Esophagus muscularis mucosa (tissue), 3 donors: Measurements from ENCODE around the gene PDK4.

Source experiments
- CTCF ChIP-seq, 3 experiments: fragments of 200-600 bp in 2 of 3; fragments of 450-650 bp in 1 of 3; sonication (generic) in 2 of 3; IDR thresholded peaks; one replicate each; pipeline ENCODE4 v1.5.1; 2017 to 2019; ENCODE audit warnings: antibody characterized with exemption in 3 of 3, mild to moderate bottlenecking in 2 of 3, moderate library complexity in 1 of 3
- POLR2AphosphoS5 ChIP-seq, 2 donors: sonication (generic); formaldehyde crosslinking; IDR thresholded peaks; one replicate each; pipeline ENCODE4 v1.6.1; 2017; ENCODE audit warnings: antibody characterized with exemption in 2 of 2

DNA sequence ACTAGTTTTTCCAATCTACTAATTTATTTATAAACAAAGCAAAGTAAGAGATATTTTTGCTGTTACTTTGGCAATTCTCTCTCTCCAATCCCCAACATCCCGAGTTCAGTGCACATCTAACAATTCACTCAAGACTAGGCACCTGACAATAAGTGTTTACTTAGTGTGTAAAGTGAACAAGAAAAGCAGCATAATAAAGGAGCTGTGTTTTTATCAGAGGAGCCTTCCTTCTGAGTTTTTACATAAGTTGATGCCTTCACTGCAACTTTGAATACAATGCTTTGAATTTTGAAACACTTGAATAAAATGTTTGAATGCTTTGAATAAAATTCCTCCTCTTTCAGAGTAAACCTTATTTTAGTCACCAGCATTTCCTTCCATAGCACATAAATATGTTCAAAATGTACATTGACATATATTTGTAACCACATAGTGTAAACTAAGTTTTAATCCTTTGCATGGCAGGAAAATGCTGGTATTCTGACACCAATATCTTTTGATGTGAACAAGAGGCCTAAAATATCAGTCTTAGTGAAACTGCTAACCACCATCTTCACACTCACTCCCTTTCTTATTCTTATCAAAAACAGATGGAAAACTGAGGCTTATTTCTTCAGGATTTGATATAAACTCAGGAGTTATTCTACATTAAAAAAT, 11.4 kb downstream of the PDK4 start:
- peak in 1 of 2 donors; percentile 87 for TF ChIP-seq POLR2AphosphoS5 (IDR thresholded peaks at IDR 0.05)
- no peak for TF ChIP-seq CTCF (IDR thresholded peaks at IDR 0.05)
